Endothelial cell of hepatic sinusoid (primary cell): Measurements from ENCODE around the gene SNED1.

ENCODE experiments used
- in situ Hi-C: cut with HindIII; loops from 2 replicates; pipeline ENCODE4 v1.10.0; 2017; ENCODE audit warnings: low sequenced_read_pairs

SNED1 gene

GRCh38 chr2:241136661-241137260 lies 138.3 kb downstream of the SNED1 start:
- in situ Hi-C loops: no loop called here

GRCh38 chr2:241137276-241138190 lies 139.1 kb downstream of the SNED1 start:
- in situ Hi-C loops: no loop called here

- in situ Hi-C loops: no loop called here
These were observed 140.1 kb downstream of the SNED1 start for GRCh38 chr2:241138471-241138870.

- in situ Hi-C loops: loop anchor here (5.0 kb wide), 1 partner anchor 32 kb away; no protein-coding TSS in a partner anchor
These were observed 141.4 kb downstream of the SNED1 start for GRCh38 chr2:241139531-241140444.

GRCh38 chr2:241140445-241140840 lies 142.0 kb downstream of the SNED1 start:
- in situ Hi-C loops: loop anchor here (5.0 kb wide), 1 partner anchor 33 kb away; no protein-coding TSS in a partner anchor

- in situ Hi-C loops: loop anchor here (5.0 kb wide), 1 partner anchor 34 kb away; no protein-coding TSS in a partner anchor
These were observed 142.9 kb downstream of the SNED1 start for GRCh38 chr2:241141214-241141770.

- in situ Hi-C loops: loop anchor here (5.0 kb wide), 1 partner anchor 35 kb away; no protein-coding TSS in a partner anchor
These were observed 143.6 kb downstream of the SNED1 start for GRCh38 chr2:241142063-241142462.

GRCh38 chr2:241142593-241142992 lies 144.2 kb downstream of the SNED1 start:
- in situ Hi-C loops: loop anchor here (5.0 kb wide), 1 partner anchor 35 kb away; no protein-coding TSS in a partner anchor
